ENCODE data around the gene PXDN.

Gene PXDN

GRCh38 chr2:1789610-1790009, 45.3 kb upstream of the PXDN start:
- H3K4me3 ChIP-seq (ENCODE audit: control insufficient read depth, low read depth, low read length) = no peak overlapping the region
- no peak for DNase-seq (ENCODE audit: low read depth)
- no peak for TF ChIP-seq CTCF (conservative IDR thresholded peaks at IDR 0.05; ENCODE audit: control insufficient read depth, insufficient read depth, low read depth, low read length)

DNA sequence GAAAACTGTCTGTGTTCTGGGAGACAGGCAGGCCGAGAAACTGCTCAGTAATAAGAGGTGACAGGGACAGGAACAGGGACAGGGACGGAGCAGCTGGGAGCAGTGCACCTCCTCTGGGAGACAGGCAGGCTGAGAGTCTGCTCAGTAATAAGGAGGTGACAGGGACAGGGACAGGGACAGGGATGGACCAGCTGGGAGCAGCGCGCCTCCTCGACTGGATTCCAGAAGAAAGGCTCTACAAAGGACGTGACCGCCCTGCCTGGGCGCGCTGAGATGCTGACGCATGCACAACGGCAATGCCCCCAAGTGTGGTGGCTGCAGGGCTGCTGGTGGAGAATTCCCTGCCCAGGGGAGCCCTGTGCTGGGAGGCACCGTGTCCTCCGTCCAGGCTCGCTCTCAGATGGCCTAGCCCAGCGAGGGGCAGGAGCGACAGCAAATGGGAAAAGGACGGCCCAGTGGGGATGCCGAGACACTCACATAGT, 44.2 kb upstream of the PXDN start:
- H3K4me3 ChIP-seq (ENCODE audit: control insufficient read depth, low read depth, low read length) = no peak overlapping the region
- TF ChIP-seq CTCF (conservative IDR thresholded peaks at IDR 0.05; ENCODE audit: control insufficient read depth, insufficient read depth, low read depth, low read length) = no peak
- DNase-seq (ENCODE audit: low read depth) = no peak

DNA sequence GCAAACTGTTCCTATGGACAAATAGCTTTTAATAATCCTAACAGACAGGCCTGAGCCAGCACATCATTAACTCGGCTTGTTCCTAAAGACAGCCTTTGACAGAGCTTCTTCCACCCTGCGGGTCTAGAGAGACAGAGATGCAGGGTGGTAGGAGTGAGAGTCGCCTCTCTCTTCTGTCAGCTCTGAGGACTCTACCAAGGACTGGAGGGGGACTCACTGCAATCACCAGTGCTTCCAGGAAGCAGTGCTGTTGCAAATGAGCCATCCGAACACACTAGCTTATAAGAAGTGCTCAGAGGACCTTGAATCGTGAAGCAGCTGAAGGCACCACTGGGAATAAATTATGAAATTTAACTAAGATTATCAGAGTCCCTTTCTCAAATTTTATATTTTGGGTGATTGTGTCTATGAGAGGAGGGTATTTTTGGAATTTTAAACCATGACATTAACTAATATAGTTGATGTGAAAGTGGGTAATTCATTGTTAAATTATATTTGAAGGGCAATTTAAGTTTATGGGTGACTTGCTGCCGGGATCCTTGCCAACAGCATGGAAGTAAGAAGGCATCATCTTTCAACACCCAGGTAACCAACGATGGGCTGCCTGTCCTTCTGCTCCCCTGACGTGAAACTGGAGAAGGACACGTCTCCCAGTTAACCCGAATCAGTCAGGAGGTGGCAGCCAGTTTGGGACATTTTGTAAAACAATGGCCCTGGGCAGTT, 43.6 kb upstream of the PXDN start:
- no peak for DNase-seq (ENCODE audit: low read depth)
- no peak for TF ChIP-seq CTCF (conservative IDR thresholded peaks at IDR 0.05; ENCODE audit: control insufficient read depth, insufficient read depth, low read depth, low read length)
- no peak overlapping the region for H3K4me3 ChIP-seq (ENCODE audit: control insufficient read depth, low read depth, low read length)

DNA sequence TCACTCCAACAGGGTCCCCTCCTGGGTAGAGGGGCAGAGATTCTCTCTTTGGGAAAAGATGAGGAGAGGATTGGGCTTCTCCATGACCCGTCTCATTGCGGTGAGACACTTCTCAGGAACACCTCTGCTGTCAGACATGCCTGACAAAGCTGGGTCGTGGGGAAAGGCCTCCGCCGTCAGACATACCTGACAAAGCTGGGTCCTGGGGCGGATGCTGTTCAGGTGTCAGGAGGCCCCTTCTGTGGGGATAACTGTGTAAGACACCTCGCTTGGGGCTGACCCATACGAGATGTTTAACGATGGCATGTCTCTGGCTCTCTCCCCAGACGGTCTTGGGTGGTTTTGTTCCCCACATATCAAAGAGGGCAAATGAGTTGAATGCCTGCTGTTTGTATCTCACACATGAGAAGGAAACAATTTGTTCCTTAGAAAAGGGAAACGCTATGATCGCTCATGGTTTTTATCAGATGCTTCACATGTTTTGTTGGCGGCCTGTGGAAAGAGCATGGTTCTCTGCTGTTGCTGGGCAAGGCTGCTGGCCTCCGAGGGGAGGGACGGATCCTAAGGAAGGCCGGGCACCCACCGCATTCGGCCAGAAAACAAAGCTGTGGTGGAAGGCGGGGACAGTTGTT, 40.8 kb upstream of the PXDN start:
- no peak for DNase-seq (ENCODE audit: low read depth)
- no peak overlapping the region for H3K4me3 ChIP-seq (ENCODE audit: control insufficient read depth, low read depth, low read length)
- no peak for TF ChIP-seq CTCF (conservative IDR thresholded peaks at IDR 0.05; ENCODE audit: control insufficient read depth, insufficient read depth, low read depth, low read length)

DNA sequence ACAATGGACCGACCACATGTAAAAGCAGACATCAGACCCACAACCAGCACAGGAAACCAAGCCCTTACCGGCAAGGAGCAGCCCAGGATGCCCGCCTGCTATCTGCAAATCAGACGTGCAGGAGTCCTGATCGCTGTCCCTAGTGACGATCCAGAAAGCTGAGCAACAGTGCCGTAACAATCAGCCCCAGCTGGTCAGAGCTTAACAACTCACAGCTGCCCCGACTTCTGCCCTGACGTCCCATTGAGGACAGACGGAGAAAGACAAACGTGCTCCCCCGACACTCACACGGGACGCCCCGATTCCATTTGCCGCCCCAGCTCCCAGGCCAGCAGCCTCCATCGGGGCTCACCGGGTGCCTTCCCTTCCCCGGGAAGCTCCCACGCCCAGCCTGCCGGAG, 39.8 kb upstream of the PXDN start:
- H3K4me3 ChIP-seq (ENCODE audit: control insufficient read depth, low read depth, low read length) = no peak overlapping the region
- TF ChIP-seq CTCF (conservative IDR thresholded peaks at IDR 0.05; ENCODE audit: control insufficient read depth, insufficient read depth, low read depth, low read length) = no peak
- peak; percentile 6 for DNase-seq (ENCODE audit: low read depth)

GRCh38 chr2:1782514-1782913, 38.2 kb upstream of the PXDN start:
- no peak overlapping the region for H3K4me3 ChIP-seq (ENCODE audit: control insufficient read depth, low read depth, low read length)
- no peak for DNase-seq (ENCODE audit: low read depth)
- TF ChIP-seq CTCF (conservative IDR thresholded peaks at IDR 0.05; ENCODE audit: control insufficient read depth, insufficient read depth, low read depth, low read length) = no peak
